Activated CD4-positive, alpha-beta memory T cell treated with anti-CD3 and anti-CD28 coated beads for 36 hours (primary cell): ENCODE measurements around the gene CLIP3. TPM values are rescaled to one million over a fixed set of nuclear protein-coding genes. Genes with fewer than 3 reads are reported as not detected.

Experiments used
- CTCF ChIA-PET: fragments of 350-600 bp; sonication (Branson Sonifier 250); formaldehyde crosslinking; loops from one replicate; lab custom pipeline; 2021; ENCODE audit warnings: antibody characterized with exemption, inconsistent platforms; lab: Charles Lee
- POLR2A ChIA-PET: fragments of 350-600 bp; sonication (Branson Sonifier 250); formaldehyde crosslinking; loops from one replicate; lab custom pipeline; 2021; ENCODE audit warnings: antibody characterized with exemption; lab: Charles Lee
- DNase-seq: peaks from one replicate; pipeline ENCODE4 v3.0.0-alpha.2; 2020
- H3K27ac Mint-ChIP-seq: one replicate; pipeline ENCODE4 v1.8.0; 2021; ENCODE audit warnings: mixed read lengths
- H3K27me3 Mint-ChIP-seq: one replicate; pipeline ENCODE4 v1.8.0; 2021; ENCODE audit warnings: mixed read lengths
- H3K36me3 Mint-ChIP-seq: one replicate; pipeline ENCODE4 v1.8.0; 2021; ENCODE audit warnings: mixed read lengths
- H3K4me1 Mint-ChIP-seq: one replicate; pipeline ENCODE4 v1.8.0; 2021; ENCODE audit warnings: low read depth, mixed read lengths
- H3K4me3 Mint-ChIP-seq: one replicate; pipeline ENCODE4 v1.8.0; 2021; ENCODE audit warnings: mild to moderate bottlenecking, mixed read lengths
- H3K9me3 Mint-ChIP-seq: one replicate; pipeline ENCODE4 v1.8.0; 2021; ENCODE audit warnings: mixed read lengths
- intact Hi-C: fragments of 100-400 bp; cut with micrococcal nuclease; formaldehyde crosslinking; loops from one replicate; pipeline ENCODE4 v1.15.1; 2023
- total RNA-seq, 2 experiments: library from RNA; stranded (reverse); gene quantifications; one replicate each; pipeline ENCODE4 v1.2.3, GENCODE V29; 2021

The CLIP3 gene
- total RNA-seq, 2 experiments from 2014 or later, result 0.12 to 0.44 TPM

DNA sequence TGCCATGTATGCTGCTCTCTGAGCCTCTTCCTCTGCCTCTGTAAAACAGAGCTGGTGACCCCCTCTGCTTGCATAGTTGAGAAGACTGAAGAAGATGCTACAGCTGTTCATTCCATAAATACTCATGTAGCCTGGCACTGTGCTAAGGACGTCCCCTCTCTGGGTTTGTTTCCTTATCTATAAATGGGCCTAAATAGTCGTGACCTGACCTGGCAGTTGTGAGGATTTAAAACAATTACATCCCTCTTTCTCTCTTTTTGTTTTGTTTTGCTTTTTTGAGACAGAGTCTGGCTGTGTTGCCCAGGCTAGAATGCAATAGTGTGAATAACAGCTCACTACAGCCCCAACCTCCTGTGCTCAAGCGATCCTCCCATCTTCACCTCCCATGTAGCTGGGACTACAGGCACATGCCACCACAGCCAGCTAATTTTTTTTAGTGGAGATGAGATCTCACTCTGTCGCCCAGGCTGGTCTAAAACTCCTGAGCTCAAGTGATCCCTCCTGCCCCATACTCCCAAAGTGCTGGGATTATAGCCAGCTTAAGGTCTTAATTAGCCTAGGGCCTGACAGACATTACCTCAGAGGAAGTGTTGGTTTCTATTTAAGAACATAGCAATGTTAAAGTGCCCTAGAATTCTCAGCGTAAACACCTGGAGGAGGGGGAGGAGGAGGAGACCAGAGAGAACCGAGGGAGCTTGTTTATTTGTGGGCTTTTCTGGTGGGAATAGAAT is 26.7 kb upstream of the CLIP3 start:
- intact Hi-C loops, result loop anchor here (5.0 kb wide), 1 partner anchor 113 kb away; no protein-coding TSS in a partner anchor
- ChIA-PET POLR2A (no interaction called here), CTCF (interaction anchor here (1.4 to 1.5 kb wide), 2 partner anchors 55 to 69 kb away, joined by 3 read pairs; no protein-coding TSS in a partner anchor)
- Mint-ChIP-seq H3K9me3 (no peaks in the 10 kb centered on the region), H3K4me3 (no peak overlapping the region), H3K27me3 (no peaks in the 10 kb centered on the region), H3K27ac (no peak overlapping the region), H3K36me3 (peaks cover 17% of the 10 kb centered on the region), H3K4me1 (peaks cover 12% of the 10 kb centered on the region)
- no peak for DNase-seq

DNA sequence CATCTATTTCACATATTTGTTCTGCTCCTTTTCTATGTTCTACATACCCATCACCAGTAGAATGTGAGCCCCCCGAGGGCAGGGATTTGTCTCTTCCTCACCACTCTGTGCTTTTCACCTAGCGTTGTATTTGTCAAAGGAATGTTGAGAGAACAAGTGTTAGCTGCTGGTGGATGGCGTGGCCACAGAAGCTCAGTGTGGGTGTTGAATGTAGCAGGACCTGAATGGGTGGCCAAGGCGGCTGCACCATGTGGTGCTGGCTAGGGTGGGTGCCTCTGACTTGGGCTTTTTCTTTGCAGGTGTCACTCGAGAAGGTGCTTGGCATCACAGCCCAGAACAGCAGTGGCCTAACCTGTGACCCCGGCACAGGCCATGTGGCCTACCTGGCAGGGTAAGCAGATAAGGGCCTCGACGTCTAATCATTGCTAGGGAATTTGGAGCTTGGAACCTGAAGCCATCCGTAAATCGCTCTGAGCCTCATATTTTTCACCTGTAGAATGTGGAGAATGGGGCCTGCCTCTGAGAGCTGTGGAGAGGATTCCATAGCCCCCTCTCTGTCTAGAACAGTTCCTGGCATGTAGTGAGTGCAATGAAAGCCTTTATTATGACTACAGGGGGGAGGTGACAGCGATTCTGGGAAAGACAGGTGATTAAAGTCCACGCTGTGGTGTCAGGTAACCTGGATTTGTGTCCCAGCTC is 26.0 kb upstream of the CLIP3 start:
- H3K27ac Mint-ChIP-seq, result no peak overlapping the region
- intact Hi-C loops, result loop anchor here (5.0 kb wide), 1 partner anchor 114 kb away; no protein-coding TSS in a partner anchor
- peaks cover 17% of the 10 kb centered on the region for H3K36me3 Mint-ChIP-seq
- no peak for DNase-seq
- POLR2A ChIA-PET, result no interaction called here
- H3K27me3 Mint-ChIP-seq, result no peaks in the 10 kb centered on the region
- no peak overlapping the region for H3K4me3 Mint-ChIP-seq
- peaks cover 14% of the 10 kb centered on the region for H3K4me1 Mint-ChIP-seq
- CTCF ChIA-PET, result interaction anchor here (1.4 to 1.5 kb wide), 2 partner anchors 55 to 69 kb away, joined by 3 read pairs; no protein-coding TSS in a partner anchor
- no peaks in the 10 kb centered on the region for H3K9me3 Mint-ChIP-seq

DNA sequence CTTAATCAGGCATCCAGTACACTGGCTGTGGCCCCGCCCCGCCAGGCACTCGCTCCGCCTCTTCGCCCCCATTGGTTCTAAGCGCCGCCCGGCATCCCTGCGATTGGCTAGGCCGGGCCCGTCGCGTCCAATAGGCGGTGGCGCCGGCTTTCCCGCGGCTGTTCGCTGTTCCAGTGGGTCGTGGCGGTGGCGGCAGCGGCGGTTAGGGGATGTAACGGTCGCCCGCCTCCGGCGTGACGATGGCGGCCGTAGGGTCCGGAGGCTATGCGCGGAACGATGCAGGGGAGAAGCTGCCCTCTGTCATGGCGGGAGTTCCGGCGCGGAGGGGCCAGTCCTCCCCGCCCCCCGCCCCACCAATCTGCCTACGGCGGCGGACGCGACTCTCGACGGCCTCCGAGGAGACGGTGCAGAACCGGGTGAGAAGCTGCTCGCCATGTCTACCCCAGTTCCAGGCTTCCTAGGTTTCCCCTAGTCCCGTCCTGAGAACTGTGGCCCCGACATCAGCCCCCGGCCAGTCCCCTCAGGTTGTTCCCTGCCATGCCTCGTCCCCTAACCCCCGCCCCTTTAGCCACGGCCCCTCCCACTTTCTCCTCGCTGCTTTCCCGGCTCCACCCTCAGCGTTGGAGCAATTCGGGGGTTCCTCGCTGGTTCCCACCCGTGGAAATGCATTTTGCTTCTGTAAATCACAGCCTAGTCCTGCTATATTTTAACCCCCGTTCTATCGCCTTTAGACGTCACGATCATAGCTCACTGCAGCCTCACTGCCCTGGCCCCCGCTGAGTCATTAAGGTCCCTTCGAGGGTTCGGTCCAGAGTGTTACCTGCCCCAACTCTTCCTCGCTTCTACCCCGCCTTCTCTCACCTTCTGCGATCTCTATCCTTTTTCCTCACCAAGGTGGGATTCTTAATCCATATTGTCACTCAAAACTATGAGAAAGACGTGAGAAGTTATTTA is 22.3 kb upstream of the CLIP3 start, which contains the start of gene WDR62:
Gene WDR62 (plus strand): TSS at position 165 of the 954 bp plus-strand sequence. CDS start 75 bp downstream, at position 240.
- peak; percentile 96 for DNase-seq
- Mint-ChIP-seq H3K36me3 (peaks cover 8% of the 10 kb centered on the region), H3K4me1 (peaks cover 18% of the 10 kb centered on the region), H3K27ac (peak within 1 kb of the TSS; percentile 98), H3K27me3 (no peaks in the 10 kb centered on the region), H3K4me3 (peak within 1 kb of the TSS; percentile 98), H3K9me3 (no peaks in the 10 kb centered on the region)
- POLR2A ChIA-PET, result interaction anchor here (1.0 to 1.8 kb wide), 5 partner anchors 11 to 160 kb away, joined by 3 to 6 read pairs (median 4); partner anchors contain the start of genes ALKBH6, SDHAF1, SYNE4 and ZNF146
- intact Hi-C loops, result loop anchor here (1.0 to 5.0 kb wide), 7 partner anchors 38 to 407 kb away; partner anchors contain the start of genes ALKBH6, COX6B1, SDHAF1 and TBCB
- CTCF ChIA-PET, result interaction anchor here (0.8 to 1.2 kb wide), 4 partner anchors 73 to 108 kb away, joined by 3 to 4 read pairs (median 3); no protein-coding TSS in a partner anchor

DNA sequence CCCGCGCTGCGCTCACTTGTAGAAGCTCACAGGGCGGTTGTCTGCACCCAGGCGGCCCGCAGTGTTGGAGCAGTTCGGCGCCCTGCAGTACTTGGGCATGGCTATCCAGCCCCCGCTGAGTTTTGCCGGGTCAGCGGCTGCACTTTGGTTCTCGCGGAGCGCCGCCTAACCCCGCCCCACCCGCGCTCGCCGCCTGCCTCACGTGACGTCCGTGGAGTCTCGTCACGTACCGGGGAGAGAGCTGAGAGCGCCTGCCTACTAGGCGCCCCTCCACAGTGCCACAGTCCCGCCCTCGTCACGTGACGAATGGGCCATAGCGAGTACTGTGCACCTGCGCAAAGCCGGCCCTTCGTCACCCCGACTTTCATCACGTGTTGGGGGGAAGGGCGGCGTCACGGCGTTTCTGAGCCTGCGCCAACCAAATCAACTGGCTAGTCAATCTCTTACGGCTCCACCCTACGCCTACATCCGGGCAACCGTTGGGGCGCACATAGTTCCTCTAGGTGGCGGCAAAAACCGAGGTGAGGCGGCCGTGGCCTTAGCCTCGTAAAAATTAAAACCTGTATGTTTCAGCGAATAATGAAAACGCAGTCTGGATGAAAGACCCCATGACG is 21.6 kb upstream of the CLIP3 start, which contains the start of gene THAP8:
Gene THAP8 (minus strand): TSS at position 167 of the 614 bp plus-strand sequence. CDS start 68 bp downstream, at position 99.
- H3K27ac Mint-ChIP-seq, result peak within 1 kb of the TSS; percentile 98
- ChIA-PET POLR2A (interaction anchor here (1.0 to 1.8 kb wide), 5 partner anchors 40 to 160 kb away, joined by 3 to 6 read pairs (median 4); partner anchors contain the start of genes ALKBH6, SDHAF1, SYNE4 and ZNF146), CTCF (interaction anchor here (0.8 to 1.2 kb wide), 3 partner anchors 74 to 107 kb away, joined by 3 to 4 read pairs (median 3); no protein-coding TSS in a partner anchor)
- peak; percentile 100 for DNase-seq
- no peaks in the 10 kb centered on the region for H3K9me3 Mint-ChIP-seq
- peaks cover 18% of the 10 kb centered on the region for H3K4me1 Mint-ChIP-seq
- intact Hi-C loops, result loop anchor here (1.0 to 2.0 kb wide), 6 partner anchors 39 to 406 kb away; partner anchors contain the start of genes ALKBH6, COX6B1, SDHAF1 and TBCB
- peaks cover 5% of the 10 kb centered on the region for H3K36me3 Mint-ChIP-seq
- H3K27me3 Mint-ChIP-seq, result no peaks in the 10 kb centered on the region
- peak within 1 kb of the TSS; percentile 98 for H3K4me3 Mint-ChIP-seq

DNA sequence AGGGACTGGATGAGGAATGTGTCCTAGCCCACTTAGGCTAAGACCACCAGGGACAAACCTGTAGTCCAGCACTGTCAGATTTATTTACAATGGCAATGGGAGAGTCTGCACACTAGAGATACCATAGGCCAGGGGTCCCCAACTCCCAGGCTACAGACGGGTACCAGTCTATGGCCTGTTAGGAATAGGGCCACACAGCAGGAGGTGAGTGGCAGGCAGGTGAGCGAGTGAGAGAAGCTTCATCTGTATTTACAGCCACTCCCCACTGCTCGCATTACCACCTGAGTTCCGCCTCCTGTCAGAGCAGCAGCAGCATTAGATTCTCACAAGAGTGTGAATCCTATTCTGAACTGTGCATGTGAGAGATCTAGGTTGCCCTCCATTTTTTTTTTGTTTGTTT is 19.0 kb upstream of the CLIP3 start:
- Mint-ChIP-seq H3K27ac (no peak overlapping the region), H3K4me1 (peaks cover 18% of the 10 kb centered on the region), H3K27me3 (no peaks in the 10 kb centered on the region), H3K4me3 (no peak overlapping the region), H3K36me3 (peaks cover 1% of the 10 kb centered on the region), H3K9me3 (no peaks in the 10 kb centered on the region)
- DNase-seq, result no peak
- intact Hi-C loops, result no loop called here
- CTCF ChIA-PET, result no interaction called here
- POLR2A ChIA-PET, result no interaction called here

DNA sequence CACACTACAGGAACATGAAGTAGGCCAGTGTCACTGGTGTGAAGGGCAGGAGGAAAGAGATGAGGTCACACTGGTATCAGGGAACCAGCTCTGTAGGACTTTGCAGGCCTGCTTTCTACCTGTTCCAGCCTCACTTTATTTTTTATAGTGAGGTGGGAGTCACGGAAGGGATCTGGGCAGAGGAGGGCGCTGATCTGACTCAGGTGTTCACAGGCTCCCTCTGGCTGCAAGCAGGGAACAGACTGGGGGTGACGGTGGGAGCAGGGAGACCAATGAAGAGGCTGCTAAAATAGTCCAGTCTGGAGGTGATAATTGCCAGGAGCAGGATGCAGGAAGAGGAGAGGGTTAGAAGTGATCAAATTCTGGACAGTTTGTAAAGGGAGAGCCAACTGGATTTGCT is 18.6 kb upstream of the CLIP3 start:
- H3K27me3 Mint-ChIP-seq, result no peaks in the 10 kb centered on the region
- no peak overlapping the region for H3K27ac Mint-ChIP-seq
- H3K4me1 Mint-ChIP-seq, result peaks cover 15% of the 10 kb centered on the region
- H3K4me3 Mint-ChIP-seq, result no peak overlapping the region
- intact Hi-C loops, result no loop called here
- H3K36me3 Mint-ChIP-seq, result peaks cover 5% of the 10 kb centered on the region
- no peak for DNase-seq
- ChIA-PET CTCF (no interaction called here), POLR2A (no interaction called here)
- no peaks in the 10 kb centered on the region for H3K9me3 Mint-ChIP-seq

DNA sequence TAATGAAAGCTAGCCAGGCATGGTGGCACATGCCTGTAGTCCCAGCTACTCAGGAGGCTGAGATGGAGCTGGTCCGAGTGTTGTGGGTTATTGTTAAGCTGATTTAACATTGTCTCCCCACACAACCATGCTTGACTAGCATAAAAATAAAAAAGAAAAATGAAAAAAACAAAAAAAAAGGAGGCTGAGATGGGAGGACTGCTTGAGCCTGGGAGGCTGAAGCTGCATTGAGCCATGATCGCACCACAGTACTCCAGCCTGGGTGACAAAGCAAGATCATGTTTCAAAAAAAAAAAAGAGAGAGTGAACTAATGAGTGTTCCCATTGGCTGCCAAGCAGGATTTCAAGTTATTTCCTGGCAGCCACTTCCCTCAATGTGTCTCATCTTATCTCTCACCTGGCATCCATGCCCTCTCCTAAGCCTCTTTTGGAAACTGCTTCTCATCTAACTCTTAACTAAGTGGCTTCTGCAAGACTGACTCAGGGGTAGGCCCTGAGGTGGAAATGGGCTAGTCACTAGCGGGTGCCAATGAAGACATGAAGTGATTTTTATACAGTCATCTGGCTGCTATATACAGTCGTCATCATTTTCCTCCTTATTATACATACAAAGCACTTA is 16.5 kb upstream of the CLIP3 start:
- ChIA-PET POLR2A (no interaction called here), CTCF (no interaction called here)

DNA sequence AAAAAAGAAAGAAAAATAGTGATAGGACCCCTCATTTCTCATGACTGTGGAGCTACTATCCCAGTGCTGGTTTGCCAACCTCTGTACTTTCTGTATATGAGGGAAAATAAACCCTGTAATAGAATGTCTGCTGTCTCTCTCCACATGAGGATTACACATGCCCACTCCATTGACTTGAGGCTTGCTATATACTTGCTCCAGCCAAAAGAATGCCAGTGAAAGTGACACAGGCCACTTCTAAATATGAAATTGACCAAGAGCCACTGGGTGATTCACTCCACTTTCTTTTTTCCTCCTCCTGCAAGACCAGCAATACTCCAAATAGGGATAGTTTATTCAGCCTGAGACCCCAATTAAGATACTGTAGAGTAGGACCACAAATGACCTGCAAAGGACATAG is 15.2 kb upstream of the CLIP3 start:
- intact Hi-C loops, result no loop called here
- Mint-ChIP-seq H3K36me3 (peaks cover 5% of the 10 kb centered on the region), H3K27ac (no peak overlapping the region), H3K27me3 (no peaks in the 10 kb centered on the region), H3K4me1 (no peaks in the 10 kb centered on the region), H3K4me3 (no peak overlapping the region), H3K9me3 (no peaks in the 10 kb centered on the region)
- POLR2A ChIA-PET, result no interaction called here
- CTCF ChIA-PET, result no interaction called here
- DNase-seq, result no peak

More for the DNA sequence above, 16.5 kb upstream of the CLIP3 start:
- Mint-ChIP-seq H3K27me3 (no peaks in the 10 kb centered on the region), H3K4me1 (peaks cover 7% of the 10 kb centered on the region), H3K4me3 (no peak overlapping the region), H3K27ac (no peak overlapping the region), H3K9me3 (no peaks in the 10 kb centered on the region), H3K36me3 (peaks cover 5% of the 10 kb centered on the region)
- intact Hi-C loops, result no loop called here
- DNase-seq, result no peak

DNA sequence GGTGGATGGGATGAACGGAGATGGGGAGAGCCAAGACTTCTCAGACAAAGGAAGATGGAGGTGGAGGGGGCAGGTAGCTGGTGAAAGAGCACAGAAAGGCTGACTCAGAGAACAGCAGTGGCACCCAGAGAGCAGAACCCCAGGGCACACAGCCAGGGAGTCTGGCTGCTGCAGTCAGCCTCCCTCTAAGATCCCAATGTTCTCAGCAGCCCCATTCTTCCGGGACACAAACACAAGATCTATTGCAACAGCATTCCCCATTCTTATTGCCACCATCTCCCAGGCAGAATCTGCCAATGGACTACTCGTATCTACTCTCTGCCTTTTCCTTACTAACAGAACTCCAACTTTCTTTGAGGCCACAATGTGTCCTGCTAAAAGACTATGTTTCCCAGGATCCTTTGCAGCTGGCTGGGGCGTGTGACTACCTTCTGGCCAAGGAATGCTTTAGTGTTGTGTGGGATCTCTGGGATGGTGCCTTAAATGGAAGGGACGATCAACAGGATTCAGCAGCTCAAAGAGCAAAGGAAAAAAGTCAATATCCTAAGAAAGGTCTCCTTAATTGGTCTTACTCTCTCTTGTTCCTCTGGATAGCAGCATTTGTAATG is 13.9 kb upstream of the CLIP3 start:
- no peaks in the 10 kb centered on the region for H3K9me3 Mint-ChIP-seq
- H3K27me3 Mint-ChIP-seq, result no peaks in the 10 kb centered on the region
- POLR2A ChIA-PET, result no interaction called here
- no peak overlapping the region for H3K4me3 Mint-ChIP-seq
- intact Hi-C loops, result no loop called here
- no peak overlapping the region for H3K27ac Mint-ChIP-seq
- CTCF ChIA-PET, result no interaction called here
- H3K4me1 Mint-ChIP-seq, result no peaks in the 10 kb centered on the region
- DNase-seq, result no peak
- H3K36me3 Mint-ChIP-seq, result peaks cover 5% of the 10 kb centered on the region

DNA sequence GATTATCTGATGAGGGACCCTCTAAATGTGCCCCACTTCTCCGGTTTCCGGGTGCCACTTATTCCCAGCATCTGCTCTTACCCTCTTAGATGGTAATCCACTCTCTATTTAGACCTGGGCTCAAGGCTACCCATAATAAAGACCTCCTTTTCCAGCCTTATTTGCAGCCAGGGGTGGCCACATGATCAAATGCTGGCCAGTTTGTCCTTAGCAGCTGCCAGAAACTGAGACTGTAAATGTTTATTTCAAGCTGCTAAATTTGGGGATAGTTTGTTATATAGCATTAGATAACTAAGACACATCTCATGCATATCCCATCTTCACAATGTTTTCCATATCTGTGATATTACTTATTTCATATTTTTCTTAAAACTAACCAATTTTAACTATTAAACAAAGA is 11.3 kb upstream of the CLIP3 start:
- no peak overlapping the region for H3K4me3 Mint-ChIP-seq
- ChIA-PET POLR2A (interaction anchor here (0.7 kb wide), 1 partner anchor 13 kb away, joined by 3 read pairs; no protein-coding TSS in a partner anchor), CTCF (no interaction called here)
- no peaks in the 10 kb centered on the region for H3K4me1 Mint-ChIP-seq
- H3K9me3 Mint-ChIP-seq, result no peaks in the 10 kb centered on the region
- no peaks in the 10 kb centered on the region for H3K27me3 Mint-ChIP-seq
- no peak for DNase-seq
- peaks cover 5% of the 10 kb centered on the region for H3K36me3 Mint-ChIP-seq
- intact Hi-C loops, result no loop called here
- H3K27ac Mint-ChIP-seq, result no peak overlapping the region
